ENCODE data around the gene APMAP. TPM values are rescaled to one million over a fixed set of nuclear protein-coding genes. Genes with fewer than 3 reads are reported as not detected.

The APMAP gene
- total RNA-seq, 2 experiments from 2014 or later: 36.7 to 40.0 TPM

- peaks cover 4% of the 10 kb centered on the region for H3K36me3 Mint-ChIP-seq (ENCODE audit: low read depth)
- ChIA-PET CTCF (interaction anchor here (1.0 kb wide), 1 partner anchor 228 kb away, joined by 3 read pairs; no protein-coding TSS in a partner anchor), POLR2A (interaction anchor here (0.6 to 1.5 kb wide), 2 partner anchors 25 to 603 kb away, joined by 3 read pairs; no protein-coding TSS in a partner anchor)
- peaks cover 22% of the 10 kb centered on the region for H3K4me1 Mint-ChIP-seq (ENCODE audit: low read depth)
- intact Hi-C loops (cut with micrococcal nuclease): no loop called here
- H3K27me3 Mint-ChIP-seq: no peaks in the 10 kb centered on the region
- TF ChIP-seq CTCF (IDR thresholded peaks at IDR 0.05): no peak
- no peak overlapping the region for H3K27ac Mint-ChIP-seq
- H3K4me3 Mint-ChIP-seq: no peak overlapping the region
- no peak for DNase-seq
- ATAC-seq: no peak
- no peaks in the 10 kb centered on the region for H3K9me3 Mint-ChIP-seq
Observed at GRCh38 chr20:25032065-25032477, 39.5 kb upstream of the APMAP start.

GRCh38 chr20:25031241-25031640 lies 38.7 kb upstream of the APMAP start:
- CTCF ChIA-PET: no interaction called here
- intact Hi-C loops (cut with micrococcal nuclease): no loop called here

GRCh38 chr20:25030649-25031207 lies 38.2 kb upstream of the APMAP start:
- Mint-ChIP-seq H3K9me3 (no peaks in the 10 kb centered on the region), H3K4me3 (no peak overlapping the region), H3K36me3 (ENCODE audit: low read depth) (peaks cover 4% of the 10 kb centered on the region), H3K27me3 (no peaks in the 10 kb centered on the region), H3K4me1 (ENCODE audit: low read depth) (peaks cover 8% of the 10 kb centered on the region), H3K27ac (no peak overlapping the region)
- DNase-seq: no peak
- ChIA-PET POLR2A (no interaction called here), CTCF (no interaction called here)
- TF ChIP-seq CTCF (IDR thresholded peaks at IDR 0.05): no peak
- intact Hi-C loops (cut with micrococcal nuclease): no loop called here
- ATAC-seq: no peak

More at GRCh38 chr20:25031241-25031640, 38.7 kb upstream of the APMAP start:
- POLR2A ChIA-PET: interaction anchor here (0.6 kb wide), 1 partner anchor 602 kb away, joined by 3 read pairs; no protein-coding TSS in a partner anchor
- Mint-ChIP-seq H3K4me1 (ENCODE audit: low read depth) (peaks cover 13% of the 10 kb centered on the region), H3K9me3 (no peaks in the 10 kb centered on the region), H3K27ac (no peak overlapping the region), H3K27me3 (no peaks in the 10 kb centered on the region), H3K4me3 (no peak overlapping the region), H3K36me3 (ENCODE audit: low read depth) (peaks cover 4% of the 10 kb centered on the region)
- ATAC-seq: no peak
- DNase-seq: no peak
- no peak for TF ChIP-seq CTCF (IDR thresholded peaks at IDR 0.05)

GRCh38 chr20:25030007-25030648 lies 37.6 kb upstream of the APMAP start:
- POLR2A ChIA-PET: no interaction called here
- DNase-seq (no peak), ATAC-seq (no peak)
- no peak for TF ChIP-seq CTCF (IDR thresholded peaks at IDR 0.05)
- no peaks in the 10 kb centered on the region for H3K9me3 Mint-ChIP-seq
- H3K4me3 Mint-ChIP-seq: no peak overlapping the region
- H3K27me3 Mint-ChIP-seq: no peaks in the 10 kb centered on the region
- no peak overlapping the region for H3K27ac Mint-ChIP-seq
- intact Hi-C loops (cut with micrococcal nuclease): no loop called here
- H3K4me1 Mint-ChIP-seq (ENCODE audit: low read depth): peaks cover 5% of the 10 kb centered on the region
- CTCF ChIA-PET: no interaction called here
- H3K36me3 Mint-ChIP-seq (ENCODE audit: low read depth): peaks cover 4% of the 10 kb centered on the region

GRCh38 chr20:25025986-25026605 lies 33.5 kb upstream of the APMAP start:
- ChIA-PET POLR2A (no interaction called here), CTCF (interaction anchor here (1.0 kb wide), 1 partner anchor 30 kb away, joined by 3 read pairs; no protein-coding TSS in a partner anchor)
- Mint-ChIP-seq H3K27ac (no peak overlapping the region), H3K9me3 (no peaks in the 10 kb centered on the region), H3K27me3 (no peaks in the 10 kb centered on the region), H3K4me1 (ENCODE audit: low read depth) (peaks cover 3% of the 10 kb centered on the region), H3K36me3 (ENCODE audit: low read depth) (peaks cover 7% of the 10 kb centered on the region), H3K4me3 (no peak overlapping the region)
- ATAC-seq (no peak), DNase-seq (no peak)
- intact Hi-C loops (cut with micrococcal nuclease): no loop called here
- TF ChIP-seq CTCF (IDR thresholded peaks at IDR 0.05): no peak
